Coronary artery (tissue), 2 donors: Measurements from ENCODE around the gene PLCL1.
A peak's percentile ranks its signal among the peaks of the same experiment; 100 is the strongest.

Experiments
- DNase-seq: peaks from one replicate; pipeline ENCODE4 v3.0.0-alpha.2; 2017; ENCODE audit warnings: low spot score
- H3K27ac ChIP-seq, 2 donors: fragments of 200-600 bp; sonication (generic); one replicate each; pipeline ENCODE4 v1.5.1; 2016 to 2019
- H3K4me3 ChIP-seq: fragments of 200-600 bp; sonication (generic); 2 replicates; pipeline ENCODE4 v1.5.1; 2016; ENCODE audit warnings: mild to moderate bottlenecking, moderate library complexity
- TF ChIP-seq, protein P1 (sequence below): fragments of 200-600 bp; sonication (generic); IDR thresholded peaks from one replicate; pipeline ENCODE4 v1.5.1; 2019; ENCODE audit warnings: antibody characterized with exemption

Gene PLCL1

DNA sequence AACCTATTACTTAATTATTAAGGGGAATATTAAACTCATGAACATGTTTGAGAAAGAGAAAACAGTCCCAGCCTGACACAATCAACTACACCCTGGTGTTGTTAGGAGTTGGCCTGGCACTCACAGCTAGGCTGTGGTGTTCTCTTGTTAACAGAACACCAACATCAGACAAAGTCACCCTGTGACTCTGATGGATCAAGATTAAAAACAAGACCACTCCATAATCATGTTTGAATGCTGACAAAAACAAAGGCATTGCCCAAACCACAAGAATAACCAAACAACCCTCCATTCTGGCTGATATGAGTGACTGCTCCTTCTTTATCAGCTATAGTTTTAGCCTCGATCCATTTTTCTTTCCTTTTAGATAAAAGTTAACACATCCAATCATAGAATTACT is 22.3 kb upstream of the PLCL1 start:
- no peak for DNase-seq
- TF ChIP-seq, protein P1, sequence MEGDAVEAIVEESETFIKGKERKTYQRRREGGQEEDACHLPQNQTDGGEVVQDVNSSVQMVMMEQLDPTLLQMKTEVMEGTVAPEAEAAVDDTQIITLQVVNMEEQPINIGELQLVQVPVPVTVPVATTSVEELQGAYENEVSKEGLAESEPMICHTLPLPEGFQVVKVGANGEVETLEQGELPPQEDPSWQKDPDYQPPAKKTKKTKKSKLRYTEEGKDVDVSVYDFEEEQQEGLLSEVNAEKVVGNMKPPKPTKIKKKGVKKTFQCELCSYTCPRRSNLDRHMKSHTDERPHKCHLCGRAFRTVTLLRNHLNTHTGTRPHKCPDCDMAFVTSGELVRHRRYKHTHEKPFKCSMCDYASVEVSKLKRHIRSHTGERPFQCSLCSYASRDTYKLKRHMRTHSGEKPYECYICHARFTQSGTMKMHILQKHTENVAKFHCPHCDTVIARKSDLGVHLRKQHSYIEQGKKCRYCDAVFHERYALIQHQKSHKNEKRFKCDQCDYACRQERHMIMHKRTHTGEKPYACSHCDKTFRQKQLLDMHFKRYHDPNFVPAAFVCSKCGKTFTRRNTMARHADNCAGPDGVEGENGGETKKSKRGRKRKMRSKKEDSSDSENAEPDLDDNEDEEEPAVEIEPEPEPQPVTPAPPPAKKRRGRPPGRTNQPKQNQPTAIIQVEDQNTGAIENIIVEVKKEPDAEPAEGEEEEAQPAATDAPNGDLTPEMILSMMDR, result no peak
- H3K27ac ChIP-seq, result no peak overlapping the region
- no peak overlapping the region for H3K4me3 ChIP-seq

DNA sequence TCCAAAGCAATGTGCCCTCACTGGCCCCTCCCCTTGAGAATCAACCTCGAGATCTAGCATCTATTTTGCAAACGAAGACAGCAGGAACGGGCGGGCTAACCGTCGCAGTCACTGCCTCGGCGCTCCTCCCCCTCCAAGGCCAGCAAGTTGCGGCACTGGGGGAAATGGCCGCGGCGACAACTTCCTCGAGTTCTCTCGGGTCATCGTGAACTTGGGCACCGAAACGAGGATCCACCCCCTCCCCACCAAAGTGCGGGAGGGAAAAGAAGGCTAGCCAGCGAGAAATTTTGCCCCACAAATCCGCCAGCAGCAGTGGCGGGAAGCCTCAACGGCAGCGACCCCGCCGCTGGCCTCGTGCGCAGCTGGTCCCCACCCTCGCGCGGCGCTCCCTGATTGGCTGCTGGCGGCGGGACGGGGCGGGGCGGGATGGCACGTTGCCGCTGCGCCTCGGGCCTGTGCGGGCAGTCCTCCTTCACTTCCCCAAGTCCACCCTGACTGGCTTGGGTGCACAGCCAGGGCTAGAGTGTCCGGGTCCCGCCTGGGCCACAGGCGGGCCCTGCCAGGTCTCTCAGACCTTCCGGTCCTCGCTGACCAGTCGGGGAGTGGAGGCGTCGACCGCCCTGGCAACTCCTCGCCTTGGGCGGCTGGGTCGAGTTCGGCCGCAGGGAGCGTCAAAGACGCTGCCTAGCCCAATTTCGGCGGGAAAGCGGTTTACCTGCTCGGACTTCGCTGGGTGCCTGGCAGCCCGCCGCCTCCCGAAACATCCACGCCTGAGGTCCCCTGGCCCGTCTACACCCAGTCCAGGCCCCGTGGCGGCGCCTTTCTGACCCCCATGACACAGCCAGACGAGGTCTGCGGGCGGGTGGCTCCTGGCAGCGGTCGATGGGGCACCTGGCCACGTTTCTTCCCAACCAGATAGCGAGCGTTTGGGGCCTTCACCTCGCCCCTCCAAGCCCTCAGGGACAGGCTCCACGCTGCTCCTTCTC is 19.1 kb upstream of the PLCL1 start, which contains the start of gene BOLL:
BOLL (minus strand) TSS at position 364 of the 986 bp plus-strand sequence. CDS start 3,469 bp downstream, outside the sequence.
- peak within 1 kb of the TSS; percentile 77 for H3K4me3 ChIP-seq
- no peak for DNase-seq
- no peak within 1 kb of the TSS for H3K27ac ChIP-seq
- TF ChIP-seq, protein P1, result no peak

DNA sequence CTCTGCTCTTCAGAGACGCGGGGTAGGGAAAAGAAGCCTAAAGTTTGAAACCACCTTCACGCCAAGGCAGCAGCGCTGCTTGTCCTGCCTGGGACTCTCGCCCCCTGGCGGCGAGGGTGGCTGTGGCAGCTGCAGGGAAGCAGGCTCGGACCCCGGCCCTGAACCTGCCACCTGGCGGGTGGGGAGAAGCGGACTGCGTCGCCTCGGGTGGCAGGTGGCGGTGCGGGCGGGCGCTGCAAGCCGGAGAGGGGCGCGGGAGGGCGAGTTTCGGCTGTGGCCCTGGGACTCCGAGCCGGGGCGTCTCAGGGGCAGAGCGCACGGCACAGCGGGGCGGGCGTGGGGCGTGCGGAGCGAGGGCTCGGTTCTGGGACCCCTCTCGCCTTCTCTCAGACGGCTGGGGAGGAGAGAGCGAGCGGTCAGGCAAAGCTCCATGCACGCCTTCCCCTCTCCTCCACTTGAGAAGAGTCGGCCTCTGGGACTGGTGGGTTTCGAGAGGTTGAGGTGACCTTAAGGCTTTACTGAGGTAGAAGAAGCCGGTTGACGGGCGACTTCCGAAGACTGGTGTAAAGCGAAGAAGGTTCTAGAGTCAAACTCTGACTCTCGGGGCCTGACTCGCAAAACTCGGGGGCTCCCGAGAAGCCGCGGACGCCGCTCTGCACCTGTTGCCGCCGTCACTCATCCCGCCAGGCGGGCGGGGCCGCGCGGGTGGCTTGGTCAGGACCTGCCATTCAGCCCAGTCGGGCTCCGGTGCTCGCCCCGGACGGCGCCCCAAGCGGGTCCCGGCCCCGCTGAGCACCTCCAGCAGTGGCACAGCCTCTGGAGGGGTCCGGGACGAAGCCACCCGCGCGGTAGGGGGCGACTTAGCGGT is 18.1 kb upstream of the PLCL1 start:
- DNase-seq, result no peak
- TF ChIP-seq, protein P1, result peak; percentile 25
- peak overlapping the region; percentile 77 for H3K4me3 ChIP-seq
- no peak overlapping the region for H3K27ac ChIP-seq

DNA sequence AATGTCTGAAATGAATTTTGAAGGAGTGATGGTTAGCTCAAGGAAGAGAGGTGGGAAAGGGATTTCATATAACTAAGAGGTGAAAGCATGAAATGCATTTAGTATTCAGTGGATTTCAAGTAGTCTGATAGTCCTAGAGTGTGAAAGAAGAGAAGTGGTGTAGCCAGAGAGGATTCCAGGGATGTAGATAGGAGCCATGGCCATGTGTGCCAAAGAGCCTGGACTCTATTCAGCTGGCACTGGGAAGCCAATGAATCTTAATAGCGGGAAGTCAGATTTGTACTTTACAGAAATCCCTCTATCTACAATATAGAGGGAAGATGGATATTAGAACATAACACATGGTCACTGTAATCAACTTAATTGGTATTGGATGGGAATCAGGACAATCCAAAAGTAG is 10.9 kb upstream of the PLCL1 start:
- no peak for DNase-seq
- TF ChIP-seq, protein P1, result no peak
- no peak overlapping the region for H3K4me3 ChIP-seq
- no peak overlapping the region for H3K27ac ChIP-seq

DNA sequence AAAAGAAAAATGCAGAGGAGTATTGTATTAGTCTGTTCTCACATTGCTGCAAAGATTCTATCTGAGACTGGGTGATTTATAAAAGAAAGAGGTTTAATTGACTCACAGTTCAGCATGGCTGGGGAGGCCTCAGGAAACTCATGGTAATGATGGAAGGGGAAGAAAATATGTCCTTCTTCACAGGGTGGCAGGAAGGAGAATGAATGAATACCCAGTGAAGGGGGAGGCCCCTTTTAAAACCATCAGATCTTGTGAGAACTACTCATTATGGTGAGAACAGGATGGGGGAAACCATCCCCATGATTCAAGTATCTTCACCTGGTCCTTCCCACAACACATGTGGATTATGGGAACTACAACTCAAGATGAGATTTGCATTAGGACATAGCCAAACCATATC is 9.1 kb upstream of the PLCL1 start:
- no peak overlapping the region for H3K4me3 ChIP-seq
- DNase-seq, result no peak
- TF ChIP-seq, protein P1, result no peak
- H3K27ac ChIP-seq, result no peak overlapping the region

DNA sequence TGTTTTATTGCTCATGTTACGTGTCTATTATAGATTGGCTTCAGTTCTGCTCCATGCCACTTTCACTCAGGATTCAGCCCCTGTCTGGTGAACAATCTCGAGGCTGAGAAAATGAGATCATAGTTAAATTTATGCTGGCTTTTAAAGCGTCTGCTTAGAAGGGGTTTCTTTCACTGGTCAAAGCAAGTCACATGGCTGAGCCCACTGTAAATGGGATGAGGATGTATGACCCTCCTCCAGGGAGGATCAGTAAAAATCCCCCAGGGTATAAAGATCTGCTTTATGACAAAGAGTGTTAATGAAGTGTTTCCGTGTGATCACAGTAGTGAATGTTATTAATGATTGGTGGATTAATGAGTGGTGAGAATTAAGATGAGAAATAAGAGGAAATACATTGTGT is 6.2 kb upstream of the PLCL1 start:
- Histone ChIP-seq H3K27ac (no peak overlapping the region), H3K4me3 (peak overlapping the region; percentile 52)
- DNase-seq, result no peak
- TF ChIP-seq, protein P1, result no peak
